NK-92 (cell line): Measurements from ENCODE around the gene KIAA0513.

ENCODE experiments used
- DNase-seq: peaks from one replicate; lab custom pipeline; 2025; ENCODE audit not compliant: unreplicated experiment; lab: John Stamatoyannopoulos, UW

The KIAA0513 gene

GRCh38 chr16:85085721-85086120, 58.1 kb downstream of the KIAA0513 start:
- no peak for DNase-seq

GRCh38 chr16:85086347-85087291, 59.0 kb downstream of the KIAA0513 start:
- no peak for DNase-seq

DNA sequence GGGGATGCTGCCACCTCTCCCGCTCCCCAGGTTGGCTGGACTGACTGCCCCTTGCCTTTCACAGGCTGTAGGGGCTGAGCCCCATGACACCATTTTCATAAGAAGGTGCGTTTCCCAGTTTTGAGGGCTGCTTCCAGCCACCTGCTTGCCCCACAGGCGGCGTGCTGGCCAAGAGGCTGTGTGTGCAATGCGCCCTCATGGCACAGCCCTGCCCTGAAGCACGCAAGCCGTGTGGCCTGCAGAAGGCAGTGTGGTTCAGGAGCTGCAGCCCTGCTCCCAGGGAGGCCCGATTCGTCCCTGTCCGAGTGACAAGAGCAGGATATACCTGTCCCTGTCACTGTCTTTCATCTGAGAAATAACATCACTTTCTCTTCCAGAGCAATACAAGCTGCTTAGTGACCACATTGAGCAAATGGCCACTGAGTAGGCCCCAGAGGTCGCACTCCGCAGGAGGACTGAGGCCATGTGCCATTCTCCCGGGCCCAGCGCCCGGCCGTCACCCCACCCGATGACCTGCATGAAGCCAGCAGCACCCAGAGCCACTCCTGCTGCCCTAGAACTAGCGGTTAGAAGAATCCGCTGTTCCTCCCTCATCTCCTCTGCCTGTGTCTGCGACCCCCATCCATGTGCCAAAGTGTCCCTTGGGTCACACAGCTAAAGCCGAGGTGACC, 60.4 kb downstream of the KIAA0513 start:
- DNase-seq: no peak

DNA sequence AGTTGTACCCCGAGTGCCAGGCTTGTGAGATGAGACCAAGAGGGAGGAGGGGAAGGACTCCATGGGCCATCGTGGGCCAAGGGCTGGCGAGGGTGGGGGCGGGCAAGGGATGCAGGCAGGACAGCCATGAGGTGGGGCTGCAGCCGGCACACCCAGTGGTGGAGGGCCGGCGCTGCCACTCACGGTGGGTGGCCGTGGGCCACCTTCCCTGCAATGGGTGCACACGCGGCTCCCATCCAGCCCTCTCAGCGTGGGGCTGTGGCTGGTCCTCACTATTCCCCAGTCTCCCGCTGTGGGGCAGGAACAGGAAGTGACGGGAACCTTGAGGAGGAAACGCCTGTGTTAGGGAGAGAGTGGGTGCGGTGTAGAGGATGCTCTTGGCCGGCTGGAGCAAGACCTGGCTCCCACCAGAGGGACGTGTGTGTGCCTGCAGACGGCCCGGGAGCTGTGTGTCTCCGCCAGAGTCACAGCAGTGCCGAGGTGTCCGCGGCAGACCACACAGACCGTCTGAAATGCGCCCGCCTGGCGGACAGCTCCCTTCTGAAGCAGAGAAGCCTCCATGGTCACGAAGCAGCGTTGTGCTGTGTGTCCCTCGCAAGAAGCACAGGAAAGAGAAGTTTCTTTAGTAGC, 61.1 kb downstream of the KIAA0513 start:
- DNase-seq: no peak

- no peak for DNase-seq
Measured at GRCh38 chr16:85089525-85089924, 61.9 kb downstream of the KIAA0513 start.

GRCh38 chr16:85090181-85090580, 62.6 kb downstream of the KIAA0513 start:
- DNase-seq: no peak

DNA sequence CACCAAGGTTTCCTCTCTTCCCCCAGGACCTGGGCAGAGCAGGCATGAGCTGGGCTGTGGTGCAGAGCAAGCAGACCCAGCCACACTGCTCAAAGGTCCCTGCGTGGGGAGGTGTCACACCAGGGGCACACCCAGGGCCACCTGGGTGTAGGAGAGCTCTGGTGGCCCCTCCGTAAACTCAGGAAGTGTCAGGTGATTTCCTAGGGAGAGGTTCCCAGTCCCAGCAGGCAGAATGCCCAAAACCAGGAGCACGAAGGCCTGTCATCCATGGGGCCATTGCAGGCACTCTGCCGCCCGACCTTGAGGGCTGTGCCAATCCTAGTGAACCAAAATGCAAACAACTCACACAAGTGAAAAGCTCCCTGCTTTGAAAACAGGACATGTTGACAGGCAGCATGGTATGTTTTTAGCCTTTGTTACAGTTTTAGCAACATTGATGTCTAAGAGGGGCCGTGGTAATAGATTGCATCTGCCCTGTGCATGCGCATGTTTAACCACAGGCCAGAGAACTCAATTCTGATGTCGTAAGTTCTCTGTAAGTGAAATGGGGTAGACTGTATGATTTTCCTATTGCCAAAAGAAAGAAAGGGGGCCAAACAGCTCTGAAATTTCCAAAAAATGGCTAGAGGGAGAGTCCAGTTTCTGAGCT, 63.4 kb downstream of the KIAA0513 start:
- no peak for DNase-seq

GRCh38 chr16:85091522-85091910, 63.9 kb downstream of the KIAA0513 start:
- no peak for DNase-seq

DNA sequence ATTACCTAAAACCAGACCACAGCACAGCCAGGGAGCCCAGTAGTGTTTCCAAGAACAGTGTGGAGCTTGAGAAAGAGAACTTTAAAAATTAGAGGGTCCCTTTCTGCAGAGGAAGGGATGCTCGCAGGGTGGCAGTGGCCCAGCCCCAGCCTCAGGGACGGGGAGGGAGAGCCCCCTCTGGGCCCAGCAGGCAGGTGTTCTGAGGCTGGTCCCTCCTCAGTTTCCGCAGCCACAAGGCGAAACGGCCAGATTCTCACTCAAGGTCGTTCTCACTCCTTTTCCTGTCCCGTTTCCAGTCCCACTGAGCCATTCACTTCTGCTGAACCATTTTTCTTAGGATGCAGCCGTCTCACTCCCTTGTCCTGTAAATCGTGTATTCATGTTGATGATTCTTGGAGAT, 64.7 kb downstream of the KIAA0513 start:
- no peak for DNase-seq

DNA sequence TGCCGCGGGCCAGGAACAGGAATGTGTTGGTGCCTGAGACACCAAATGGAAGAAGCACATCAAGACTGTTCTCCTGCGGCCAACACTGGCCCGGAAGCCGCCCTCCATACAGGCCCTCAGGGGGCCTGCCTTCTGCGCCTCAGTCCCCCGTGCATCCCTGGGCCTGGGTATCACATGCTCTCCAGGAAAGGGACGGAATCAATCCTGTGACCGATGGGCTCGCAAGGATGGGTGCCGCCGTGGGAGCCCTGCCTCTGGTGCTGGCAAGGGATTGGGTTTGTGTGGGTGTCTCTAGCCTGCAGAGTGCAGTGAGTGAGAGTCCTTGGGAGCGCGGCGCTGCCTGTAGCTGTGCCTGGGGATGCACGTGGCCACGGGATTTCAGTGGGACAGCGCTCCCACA, 65.3 kb downstream of the KIAA0513 start:
- DNase-seq: no peak

- DNase-seq: no peak
Measured at GRCh38 chr16:85093705-85094104, 66.1 kb downstream of the KIAA0513 start.

DNA sequence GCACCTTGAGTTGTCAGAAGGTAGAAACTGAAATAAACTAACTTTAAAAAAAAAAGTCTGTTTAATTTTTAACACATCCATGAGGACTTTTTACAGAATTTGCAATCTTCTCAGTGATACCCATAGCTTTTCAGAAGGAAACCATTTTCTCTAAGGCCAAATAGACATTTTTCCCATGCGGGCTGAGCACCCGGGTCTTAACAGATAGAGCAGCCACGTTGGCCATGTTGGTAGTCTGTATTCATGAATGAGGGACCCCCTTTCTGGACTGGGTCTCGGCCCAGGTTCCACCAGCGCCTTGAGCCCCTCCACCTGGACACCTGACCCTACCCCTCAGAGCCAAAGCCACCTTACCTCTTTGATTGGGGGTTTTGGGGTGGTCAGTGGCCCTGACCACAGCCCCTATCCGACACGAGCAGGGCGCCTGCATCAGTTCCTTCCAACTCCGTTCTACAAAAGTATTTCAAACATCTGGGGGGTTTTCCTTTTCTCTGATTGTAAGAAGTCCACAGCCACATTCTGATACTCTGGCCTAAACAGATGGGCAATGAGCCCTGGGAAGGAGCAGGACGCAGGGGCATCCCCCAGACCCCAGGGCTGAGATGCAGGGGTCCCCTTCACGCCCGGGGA, 66.7 kb downstream of the KIAA0513 start:
- no peak for DNase-seq

DNA sequence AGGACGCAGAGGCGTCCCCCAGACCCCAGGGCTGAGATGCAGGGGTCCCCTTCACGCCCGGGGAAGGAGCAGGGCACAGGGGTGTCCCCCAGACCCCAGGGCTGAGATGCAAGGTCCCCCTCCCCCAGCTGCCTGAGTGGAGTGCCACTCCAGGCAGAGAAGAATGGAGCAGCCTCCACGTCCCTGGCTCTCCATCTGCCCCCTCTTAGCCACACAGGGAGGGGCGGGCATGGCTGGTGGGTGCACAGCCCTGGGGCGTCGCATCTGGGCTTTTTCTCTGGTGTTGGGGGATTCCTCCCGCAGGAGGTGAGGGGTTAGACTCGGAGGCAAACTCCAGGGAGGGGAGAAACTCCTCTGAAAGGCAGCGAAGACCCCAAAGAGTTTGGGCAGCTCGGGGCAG, 67.2 kb downstream of the KIAA0513 start:
- no peak for DNase-seq

DNA sequence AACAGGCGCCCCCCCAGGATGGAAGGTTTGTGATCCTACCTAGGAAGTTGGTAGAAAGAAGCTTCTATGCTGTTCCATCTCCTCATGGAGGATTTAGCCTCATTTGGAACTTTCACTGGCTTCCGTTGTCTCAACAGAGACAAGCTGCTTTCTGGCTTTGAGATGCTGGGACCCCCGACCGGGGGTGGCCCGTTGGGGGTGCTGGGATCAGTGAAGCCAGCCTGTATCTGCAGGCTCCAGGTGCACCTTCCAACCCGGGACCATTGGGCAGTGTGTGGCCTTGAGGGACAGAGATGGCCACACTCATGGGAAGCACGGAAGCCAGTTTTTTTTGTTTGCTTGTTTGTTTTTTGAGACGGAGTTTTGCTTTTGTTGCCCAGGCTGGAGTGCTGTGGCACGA, 69.3 kb downstream of the KIAA0513 start:
- no peak for DNase-seq

GRCh38 chr16:85098565-85098964, 71.0 kb downstream of the KIAA0513 start:
- no peak for DNase-seq

- DNase-seq: no peak
Measured at GRCh38 chr16:85100265-85100664, 72.7 kb downstream of the KIAA0513 start.

- DNase-seq: no peak
Measured at GRCh38 chr16:85101956-85102630, 74.5 kb downstream of the KIAA0513 start.

DNA sequence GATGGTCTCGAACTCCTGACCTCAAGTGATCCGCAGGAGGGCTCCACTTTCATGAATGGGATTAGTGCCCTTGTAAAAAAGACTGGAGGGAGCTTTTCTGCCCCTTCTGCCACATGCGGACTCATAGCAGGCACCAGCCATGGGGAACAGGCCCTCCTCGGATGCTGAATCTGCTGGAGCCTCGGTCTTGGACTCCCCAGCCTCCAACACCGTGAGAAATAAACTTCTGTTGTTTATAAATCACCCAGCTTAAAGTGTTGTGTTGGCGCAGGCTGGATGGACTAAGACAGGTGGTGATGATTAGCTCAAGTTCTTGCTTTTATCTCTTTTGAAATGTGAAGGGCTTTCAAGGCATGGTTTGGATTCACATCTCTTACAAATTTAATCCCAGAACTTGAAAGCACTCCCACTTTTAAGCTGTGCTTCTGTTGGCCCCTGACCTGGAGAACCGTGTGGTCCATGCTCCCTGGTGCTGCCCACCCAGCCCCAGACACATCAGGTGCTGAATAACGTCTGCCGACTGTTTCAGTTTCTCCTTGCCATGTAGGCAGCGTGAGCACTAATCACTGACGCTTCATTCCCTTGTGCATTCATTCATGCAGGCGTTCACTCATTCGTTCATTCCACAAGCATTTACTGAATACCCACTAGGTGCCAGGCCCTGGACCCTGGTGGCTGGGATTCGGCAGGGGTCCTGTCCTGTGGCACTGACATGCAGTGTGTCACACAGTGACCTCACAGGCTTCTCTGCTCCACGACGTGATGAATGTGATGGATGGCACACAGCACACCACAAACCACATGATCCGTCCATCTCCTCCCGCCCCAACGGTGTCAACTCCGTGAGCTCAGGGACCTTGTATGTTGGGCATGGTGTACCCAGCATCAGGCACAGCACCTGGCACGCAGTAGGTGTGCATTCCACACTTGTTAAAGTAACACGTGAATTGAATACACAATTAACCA, 75.8 kb downstream of the KIAA0513 start:
- no peak for DNase-seq

- DNase-seq: no peak
Measured at GRCh38 chr16:85104147-85104546, 76.6 kb downstream of the KIAA0513 start.
